HG03354 (cell line): ENCODE measurements around the gene AGPAT4.
"Not testable (repeated sequence)": the region's sequence is repeated elsewhere in the genome, so short reads cannot be mapped to it uniquely, and the experiment has no call there.

Source experiments
- ATAC-seq: cut with Tn5 transposase; IDR thresholded peaks from one replicate; pipeline ENCODE4 v1.9.1; 2021; ENCODE audit warnings: mild to moderate bottlenecking; ENCODE audit not compliant: unreplicated experiment, poor library complexity, severe bottlenecking

Gene AGPAT4

GRCh38 chr6:161181121-161181520, 92.7 kb downstream of the AGPAT4 start:
- ATAC-seq: no peak

GRCh38 chr6:161178155-161178554, 95.7 kb downstream of the AGPAT4 start:
- ATAC-seq: not testable (repeated sequence)

GRCh38 chr6:161176428-161176827, 97.4 kb downstream of the AGPAT4 start:
- not testable (repeated sequence) for ATAC-seq

GRCh38 chr6:161172769-161173168, 101.1 kb downstream of the AGPAT4 start:
- not testable (repeated sequence) for ATAC-seq

- ATAC-seq: no peak
These were observed 102.7 kb downstream of the AGPAT4 start for GRCh38 chr6:161171207-161171606.

GRCh38 chr6:161169696-161170095, 104.2 kb downstream of the AGPAT4 start:
- peak; percentile 0 for ATAC-seq

- no peak for ATAC-seq
These were observed 104.8 kb downstream of the AGPAT4 start for GRCh38 chr6:161169035-161169434.

- no peak for ATAC-seq
These were observed 105.5 kb downstream of the AGPAT4 start for GRCh38 chr6:161168281-161168891.

GRCh38 chr6:161166677-161167076, 107.2 kb downstream of the AGPAT4 start:
- ATAC-seq: no peak

- ATAC-seq: no peak
These were observed 107.7 kb downstream of the AGPAT4 start for GRCh38 chr6:161166176-161166575.

- no peak for ATAC-seq
These were observed 109.7 kb downstream of the AGPAT4 start for GRCh38 chr6:161164182-161164625.

GRCh38 chr6:161163466-161164181, 110.2 kb downstream of the AGPAT4 start:
- ATAC-seq: no peak

GRCh38 chr6:161162722-161163121, 111.1 kb downstream of the AGPAT4 start:
- no peak for ATAC-seq

- ATAC-seq: no peak
These were observed 111.8 kb downstream of the AGPAT4 start for GRCh38 chr6:161161889-161162624.

- ATAC-seq: no peak
These were observed 112.7 kb downstream of the AGPAT4 start for GRCh38 chr6:161161121-161161520.

GRCh38 chr6:161154796-161155335, 119.0 kb downstream of the AGPAT4 start:
- no peak for ATAC-seq

- ATAC-seq: no peak
These were observed 120.1 kb downstream of the AGPAT4 start for GRCh38 chr6:161153725-161154124.

GRCh38 chr6:161152907-161153662, 120.8 kb downstream of the AGPAT4 start:
- no peak for ATAC-seq

GRCh38 chr6:161152527-161152862, 121.4 kb downstream of the AGPAT4 start:
- ATAC-seq: no peak
